SIG-M5 treated with dmso at 0.1 percent for 504 hours (cell line): ENCODE data around the gene XPO1.
"Not testable (repeated sequence)": the region's sequence is repeated elsewhere in the genome, so short reads cannot be mapped to it uniquely, and the experiment has no call there.

Experiments used
- DNase-seq: peaks from one replicate; lab custom pipeline; 2025; ENCODE audit not compliant: unreplicated experiment; lab: John Stamatoyannopoulos, UW

XPO1 gene

DNA sequence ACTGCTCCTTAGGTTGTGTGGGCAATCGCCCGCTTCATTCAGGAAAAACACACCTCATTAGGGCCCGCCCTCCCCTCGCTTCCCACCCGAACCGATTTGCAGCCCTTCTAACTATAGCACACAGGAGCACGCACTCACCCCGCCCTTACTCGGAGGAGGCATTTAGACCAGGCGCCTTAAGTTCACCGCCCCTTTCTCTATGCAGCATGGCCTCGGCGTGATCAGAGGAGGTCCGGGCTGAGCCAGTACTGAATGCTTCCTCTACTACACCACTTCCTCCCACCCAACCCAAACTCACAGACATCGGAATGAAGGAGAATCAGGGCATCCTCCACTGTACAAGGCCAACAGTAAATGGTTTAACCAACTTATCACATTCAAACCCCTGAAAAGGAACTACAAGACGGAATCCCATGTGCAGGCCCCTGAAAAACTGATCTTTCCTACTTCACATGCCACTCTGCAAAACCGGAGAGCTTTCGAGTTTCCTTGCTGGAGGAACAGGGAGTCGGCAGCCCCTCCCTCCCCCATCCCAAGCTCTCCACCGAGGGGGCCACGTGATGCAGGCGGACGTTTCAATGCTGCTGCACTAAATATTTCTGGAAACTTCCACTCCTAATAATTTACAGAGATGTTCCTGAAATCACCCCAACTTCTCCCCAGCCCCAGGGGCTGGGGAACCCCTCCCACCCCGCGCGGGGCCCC lies 1.4 kb downstream of the XPO1 start:
- peak; percentile 99 for DNase-seq

DNA sequence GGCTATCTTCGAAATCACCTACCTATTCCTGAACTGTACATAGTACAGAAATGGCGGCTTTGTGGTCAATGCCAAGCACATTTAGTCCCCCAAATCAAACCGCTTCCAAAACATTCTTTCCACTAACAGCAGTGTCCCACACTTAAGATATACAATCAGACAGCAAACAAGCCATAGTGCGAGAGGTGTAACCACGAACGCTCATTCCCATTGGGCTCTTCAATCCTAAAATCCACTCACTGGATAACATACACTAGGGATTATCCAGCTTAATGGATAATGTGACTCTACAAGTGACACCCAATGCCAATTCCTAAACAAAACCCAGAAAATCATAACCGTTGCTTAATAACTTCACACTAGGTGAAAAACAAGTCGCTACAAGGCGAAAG lies 2.0 kb downstream of the XPO1 start:
- DNase-seq = peak; percentile 27

GRCh38 chr2:61535449-61535848 lies 2.7 kb downstream of the XPO1 start:
- no peak for DNase-seq

DNA sequence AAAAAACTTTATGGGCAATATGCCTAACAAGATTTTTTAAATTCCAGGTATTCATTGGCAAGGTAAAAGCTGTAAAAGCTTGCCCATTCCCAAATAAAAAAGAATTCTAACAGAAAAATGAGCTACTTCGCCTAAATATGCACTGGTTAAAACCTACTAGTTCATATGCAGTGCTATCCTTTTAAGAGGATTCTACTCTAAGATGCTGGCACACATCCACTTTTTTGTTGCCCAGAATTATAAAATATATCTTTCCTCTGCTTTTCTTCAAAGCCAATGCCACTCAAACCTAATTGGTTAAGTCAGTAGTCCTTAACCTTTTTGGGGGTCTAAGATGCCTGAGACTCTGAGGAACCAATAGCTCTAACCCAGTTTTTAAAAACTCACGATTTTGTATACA lies 3.2 kb downstream of the XPO1 start:
- no peak for DNase-seq

DNA sequence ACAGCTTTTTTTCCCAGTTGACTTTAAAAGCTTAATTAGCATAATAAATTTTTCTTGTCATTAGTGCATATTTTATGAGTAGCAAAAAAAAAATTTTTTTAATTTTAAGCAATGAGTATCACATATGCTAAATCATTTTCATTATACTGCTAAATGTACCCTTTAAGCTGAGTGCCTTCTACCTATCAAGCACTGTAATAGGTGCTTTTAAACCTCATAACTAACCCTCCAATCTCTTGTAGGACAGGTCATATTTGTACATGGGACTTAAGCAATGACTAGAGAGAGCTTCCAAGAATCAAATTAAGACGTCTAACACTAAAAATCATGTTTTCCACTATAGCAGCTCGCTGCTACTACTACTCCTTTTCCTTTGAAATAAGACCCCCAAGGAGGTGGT lies 7.4 kb downstream of the XPO1 start:
- no peak for DNase-seq

DNA sequence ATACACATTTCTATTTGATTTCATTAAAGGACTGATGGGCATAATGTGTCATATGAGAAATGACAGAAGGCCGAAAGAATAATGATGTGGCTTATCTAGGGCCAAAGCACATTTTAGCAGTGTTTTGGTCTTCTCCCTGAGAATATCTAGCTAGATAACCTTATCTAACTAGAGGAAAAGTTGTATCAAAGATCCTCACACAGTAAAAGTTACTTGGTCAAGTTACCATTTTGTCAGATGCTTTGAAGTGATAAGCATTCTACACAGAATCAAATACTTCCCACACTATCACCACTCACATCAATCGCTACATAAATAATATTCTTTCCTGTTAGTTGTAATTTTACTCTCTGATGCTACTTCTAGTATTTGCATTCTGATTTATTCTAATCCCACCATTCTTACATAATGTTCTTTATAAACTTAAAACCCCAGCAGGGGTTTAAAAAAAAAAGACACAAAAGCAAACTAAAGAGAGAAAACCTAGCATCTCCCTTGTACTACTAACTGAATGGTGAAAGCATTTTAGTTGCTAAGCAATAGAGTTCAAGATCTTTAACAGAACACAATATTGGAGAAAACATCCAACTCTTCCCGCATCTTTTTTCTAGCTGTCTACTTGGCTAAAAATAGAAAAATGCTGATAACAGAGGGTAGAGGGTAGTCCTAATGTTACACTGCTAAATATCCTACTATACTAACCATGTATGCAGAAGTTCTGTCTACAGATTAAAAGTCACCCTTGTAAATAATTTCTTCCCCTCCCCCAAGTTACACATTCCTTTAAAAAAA lies 8.0 kb downstream of the XPO1 start:
- no peak for DNase-seq

- DNase-seq = no peak
Measured at GRCh38 chr2:61520261-61520660, 17.9 kb downstream of the XPO1 start.

DNA sequence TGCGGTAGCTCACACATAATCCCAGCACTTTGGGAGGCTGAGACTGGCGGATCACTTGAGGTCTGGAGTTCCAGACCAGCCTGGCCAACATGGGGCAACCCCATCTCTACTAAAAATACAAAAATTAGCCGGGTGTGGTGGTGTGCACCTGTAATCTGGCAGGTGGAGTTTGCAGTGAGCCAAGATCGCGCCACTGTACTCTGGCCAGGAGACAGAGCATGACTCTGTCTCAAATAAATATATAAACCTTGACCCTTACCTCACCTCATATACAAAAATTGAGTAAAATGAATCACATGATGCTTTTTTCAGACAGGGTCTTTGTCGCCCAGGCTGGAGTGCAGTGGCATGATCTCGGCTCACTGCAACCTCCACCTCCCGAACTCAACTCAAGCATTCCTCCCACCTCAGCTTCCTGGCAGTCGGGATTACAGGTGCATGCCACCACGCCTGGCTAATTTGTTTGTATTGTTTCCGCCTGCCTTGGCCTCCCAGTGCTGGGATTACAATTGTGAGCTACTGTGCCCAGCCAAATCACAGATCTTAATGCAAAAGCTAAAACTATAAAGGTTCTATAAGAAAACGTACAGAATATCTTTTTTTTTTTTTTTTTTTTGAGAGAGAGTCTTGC lies 25.3 kb downstream of the XPO1 start:
- no peak for DNase-seq

DNA sequence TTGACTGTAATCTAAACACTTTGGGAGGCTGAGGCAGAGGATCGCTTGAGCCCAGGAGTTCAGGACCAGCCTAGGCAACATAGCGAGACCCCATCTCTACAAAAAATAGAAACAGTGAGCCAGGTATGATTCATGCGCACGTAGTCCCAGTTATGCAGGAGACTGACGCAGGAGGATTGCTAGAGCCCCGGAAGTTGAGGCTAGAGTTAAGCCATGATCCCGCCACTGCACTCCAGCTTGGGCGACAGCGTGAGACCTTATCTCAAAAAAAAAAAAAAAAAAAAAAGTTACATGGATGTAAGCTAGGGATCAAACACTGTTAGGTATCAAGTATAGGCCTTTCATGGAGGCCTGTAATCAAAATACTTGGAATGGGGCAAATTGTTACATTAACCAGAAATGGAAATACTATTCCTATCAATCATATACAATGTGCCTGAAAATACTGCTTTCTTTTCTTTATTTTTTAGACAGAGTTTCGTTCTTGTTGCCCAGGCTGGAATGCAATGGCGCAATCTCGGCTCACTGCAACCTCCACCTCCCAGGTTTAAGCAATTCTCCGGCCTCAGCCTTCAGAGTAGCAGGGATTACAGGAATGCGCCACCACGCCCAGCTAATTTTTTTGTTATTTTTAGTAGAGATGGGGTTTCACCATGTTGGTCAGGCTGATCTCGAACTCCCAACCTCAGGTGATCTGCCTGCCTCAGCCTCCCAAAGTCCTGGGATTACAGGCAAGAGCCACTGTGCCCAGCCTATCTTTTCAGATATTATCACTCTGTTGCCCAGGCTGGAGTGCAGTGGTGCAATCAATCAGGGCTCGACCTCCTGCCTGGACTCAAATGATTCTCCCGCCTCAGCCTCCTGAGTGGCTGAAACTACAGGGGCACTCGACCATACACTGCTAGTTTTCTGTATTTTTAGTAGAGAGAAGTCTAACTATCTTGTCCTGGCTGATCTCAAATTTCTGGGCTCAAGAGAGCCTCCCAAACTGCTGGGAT lies 27.2 kb downstream of the XPO1 start:
- no peak for DNase-seq

DNA sequence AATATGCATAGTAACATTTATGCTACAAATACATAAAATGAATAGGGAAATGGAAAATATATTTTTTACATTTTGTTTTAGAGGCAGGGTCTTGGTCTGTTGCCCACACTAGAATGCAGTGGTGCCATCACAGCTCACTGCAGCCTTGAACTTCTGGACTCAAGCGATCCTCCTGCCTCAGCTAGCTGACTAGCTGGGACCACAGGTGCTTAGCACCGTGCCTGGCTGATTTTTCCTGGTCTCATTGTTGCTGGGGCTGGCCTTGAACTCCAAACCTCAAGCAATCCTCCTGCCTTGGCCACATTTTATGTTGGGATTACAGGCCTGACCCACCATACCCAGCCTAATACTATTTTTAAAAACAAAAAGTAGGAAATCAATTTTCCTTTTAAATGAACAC lies 33.2 kb downstream of the XPO1 start:
- DNase-seq = no peak

GRCh38 chr2:61499060-61499459 lies 39.1 kb downstream of the XPO1 start:
- no peak for DNase-seq

- DNase-seq = no peak
Measured at GRCh38 chr2:61493523-61493942, 44.6 kb downstream of the XPO1 start.

DNA sequence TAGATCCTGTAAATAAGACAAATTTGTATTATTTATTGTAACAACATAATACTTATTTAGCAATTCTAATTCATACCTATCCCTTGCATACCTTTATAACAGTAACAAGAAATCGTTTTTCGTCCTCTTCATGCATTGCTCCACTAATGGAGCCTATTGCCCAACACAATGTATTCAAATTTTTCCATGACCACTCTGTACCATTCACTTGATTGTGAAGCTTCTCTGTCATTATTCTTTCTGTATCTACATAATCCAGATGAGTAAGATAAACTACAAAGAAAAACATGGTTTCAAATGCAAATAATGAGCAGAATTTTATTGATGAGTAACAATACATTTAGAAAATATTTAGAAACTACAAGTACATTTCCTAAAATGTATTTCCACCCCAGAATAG lies 45.7 kb downstream of the XPO1 start:
- no peak for DNase-seq

DNA sequence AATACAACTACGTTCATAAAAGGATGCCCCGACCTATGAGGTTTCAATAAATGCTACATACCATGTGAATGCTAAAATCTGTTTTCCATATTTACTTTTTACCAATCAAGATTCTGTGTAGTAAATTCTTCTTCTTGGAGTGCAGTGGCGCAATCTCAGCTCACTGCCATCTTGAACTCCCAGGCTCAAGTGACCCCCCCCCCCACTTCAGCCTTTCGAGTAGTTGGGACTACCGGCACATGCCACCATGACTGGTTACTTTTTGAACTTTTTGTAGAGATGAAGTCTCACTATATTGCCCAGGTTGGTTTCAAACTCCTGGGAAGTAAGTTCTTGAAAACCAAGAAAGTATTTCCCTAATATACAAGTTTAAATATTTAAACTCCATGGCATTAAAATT lies 52.9 kb downstream of the XPO1 start:
- no peak for DNase-seq

- DNase-seq = no peak
Measured at GRCh38 chr2:61478086-61478485, 60.1 kb downstream of the XPO1 start.

DNA sequence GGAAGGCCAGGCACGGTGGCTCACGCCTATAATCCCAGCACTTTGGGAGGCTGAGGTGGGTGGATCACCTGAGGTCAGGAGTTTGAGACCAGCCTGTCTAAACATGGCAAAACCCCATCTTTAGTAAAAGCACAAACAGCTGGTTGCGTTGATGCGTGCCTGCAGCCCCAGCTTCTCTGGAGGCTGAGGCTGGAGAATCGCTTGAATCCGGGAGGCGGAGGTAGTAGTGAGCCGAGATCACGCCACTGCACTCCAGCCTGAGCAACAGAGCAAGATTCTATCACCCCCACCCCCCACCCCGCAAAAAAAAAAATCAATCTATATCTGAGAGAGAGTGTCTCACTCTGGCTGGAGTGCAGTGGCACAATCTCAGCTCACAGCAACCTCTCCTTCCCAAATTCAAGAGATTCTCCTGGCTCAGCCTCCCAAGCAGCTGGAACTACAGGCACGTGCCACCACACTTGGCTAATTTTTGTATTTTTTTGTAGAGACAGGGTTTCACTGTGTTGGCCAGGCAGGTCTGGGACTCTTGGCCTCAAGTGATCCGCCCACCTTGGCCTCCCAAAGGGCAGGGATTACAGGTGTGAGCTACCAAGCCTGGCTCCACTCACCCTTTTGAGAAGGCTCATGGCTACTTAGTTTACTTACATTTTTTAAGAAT lies 61.1 kb downstream of the XPO1 start:
- not testable (repeated sequence) for DNase-seq

DNA sequence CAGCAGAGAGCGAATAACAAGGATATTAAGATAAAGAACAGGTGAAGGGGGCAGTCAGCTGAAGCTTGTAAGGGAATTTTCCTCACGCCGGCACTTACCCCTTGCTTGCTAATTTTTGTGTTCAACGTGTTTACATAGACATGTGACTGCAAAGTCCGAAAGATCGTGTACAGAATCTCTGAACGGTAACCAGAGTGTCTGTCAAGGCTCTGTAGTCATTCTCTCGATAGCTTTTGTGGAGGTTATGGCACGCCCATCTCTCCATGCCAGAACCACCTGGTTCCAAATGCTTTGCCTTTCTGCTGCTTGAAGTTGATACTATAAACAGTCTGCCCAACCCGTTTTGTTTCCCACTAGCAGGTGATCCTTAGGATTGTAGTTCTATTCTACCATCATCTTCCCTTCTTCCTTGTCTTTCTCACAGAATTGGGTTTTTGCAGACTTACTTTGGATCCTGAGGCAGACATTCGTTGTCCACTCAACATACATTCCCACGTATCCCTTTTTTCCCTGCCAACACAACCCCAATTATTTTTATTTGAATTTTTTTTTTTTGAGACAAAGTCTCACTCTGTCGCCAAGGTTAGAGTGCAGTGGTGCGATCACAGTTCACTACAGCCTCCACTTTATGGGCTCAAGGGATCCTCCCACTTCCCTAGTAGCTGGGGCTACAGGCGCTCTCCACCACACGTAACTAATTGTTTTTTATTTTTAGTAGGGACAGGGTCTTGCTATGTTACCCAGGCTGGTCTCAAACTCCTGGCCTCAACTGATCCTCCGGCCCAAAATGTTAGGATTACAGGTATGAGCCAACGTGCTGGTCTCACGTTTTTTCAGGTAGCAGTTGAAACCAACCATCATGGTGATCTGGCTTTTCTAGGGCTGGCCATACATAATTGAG lies 66.0 kb downstream of the XPO1 start:
- peak; percentile 21 for DNase-seq

DNA sequence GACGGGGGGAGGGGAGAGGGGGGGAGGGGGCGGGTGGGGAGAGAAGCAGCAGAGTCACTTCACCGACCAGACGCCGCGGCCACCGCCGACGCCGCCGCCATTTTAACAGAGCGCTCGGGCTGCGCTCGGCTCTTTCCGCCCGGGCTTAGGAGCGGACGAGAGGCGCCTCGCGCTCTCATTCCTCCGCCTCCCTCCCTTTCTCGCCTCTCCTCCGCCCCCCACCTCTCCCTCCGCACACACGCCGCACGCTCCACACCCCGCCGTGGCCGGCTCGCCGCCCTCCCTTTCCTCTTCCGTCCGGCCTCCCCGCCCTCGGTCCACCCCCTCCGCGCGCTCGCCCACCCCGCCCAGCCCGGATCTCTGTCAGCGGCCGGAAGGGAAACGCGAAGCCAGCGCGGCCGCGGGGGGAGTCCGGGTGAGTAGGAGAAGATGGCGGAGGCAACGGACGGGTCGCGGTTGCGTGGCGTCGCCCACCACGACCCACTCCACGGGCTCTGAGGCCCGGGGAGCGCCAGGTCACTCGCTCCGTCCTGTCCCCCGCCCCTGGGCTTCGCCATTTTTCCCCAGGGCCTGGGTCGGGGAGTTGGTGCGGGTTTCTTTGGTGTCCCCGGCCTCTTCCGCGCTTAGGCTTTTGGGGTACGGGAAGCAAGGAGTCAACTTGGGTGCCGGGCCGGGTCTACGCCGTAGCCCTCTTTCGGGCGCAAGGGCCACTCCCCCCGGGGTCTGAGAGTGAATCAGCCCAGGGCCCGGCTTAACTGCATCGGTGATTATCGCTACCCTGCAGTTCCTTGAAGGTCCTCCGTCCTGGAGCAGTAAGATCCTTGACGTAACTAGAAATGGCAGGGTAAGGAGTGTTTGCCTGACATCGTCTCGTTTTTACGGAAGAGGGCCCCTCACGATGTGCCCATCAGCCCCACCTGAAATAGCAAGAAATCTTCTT lies 66.9 kb downstream of the XPO1 start, which contains the start of gene USP34:
USP34 (minus strand) TSS at position 123 of the 940 bp plus-strand sequence. CDS start 395 bp downstream, outside the sequence.
- peak; percentile 95 for DNase-seq
